AG08396 (cell line): Measurements from ENCODE around the gene PGAP3.
A peak's percentile ranks its signal among the peaks of the same experiment; 100 is the strongest.

ENCODE experiments used
- DNase-seq: peaks from one replicate; pipeline ENCODE4 v3.0.0; 2012; ENCODE audit warnings: low spot score, mixed read lengths

The PGAP3 gene

DNA sequence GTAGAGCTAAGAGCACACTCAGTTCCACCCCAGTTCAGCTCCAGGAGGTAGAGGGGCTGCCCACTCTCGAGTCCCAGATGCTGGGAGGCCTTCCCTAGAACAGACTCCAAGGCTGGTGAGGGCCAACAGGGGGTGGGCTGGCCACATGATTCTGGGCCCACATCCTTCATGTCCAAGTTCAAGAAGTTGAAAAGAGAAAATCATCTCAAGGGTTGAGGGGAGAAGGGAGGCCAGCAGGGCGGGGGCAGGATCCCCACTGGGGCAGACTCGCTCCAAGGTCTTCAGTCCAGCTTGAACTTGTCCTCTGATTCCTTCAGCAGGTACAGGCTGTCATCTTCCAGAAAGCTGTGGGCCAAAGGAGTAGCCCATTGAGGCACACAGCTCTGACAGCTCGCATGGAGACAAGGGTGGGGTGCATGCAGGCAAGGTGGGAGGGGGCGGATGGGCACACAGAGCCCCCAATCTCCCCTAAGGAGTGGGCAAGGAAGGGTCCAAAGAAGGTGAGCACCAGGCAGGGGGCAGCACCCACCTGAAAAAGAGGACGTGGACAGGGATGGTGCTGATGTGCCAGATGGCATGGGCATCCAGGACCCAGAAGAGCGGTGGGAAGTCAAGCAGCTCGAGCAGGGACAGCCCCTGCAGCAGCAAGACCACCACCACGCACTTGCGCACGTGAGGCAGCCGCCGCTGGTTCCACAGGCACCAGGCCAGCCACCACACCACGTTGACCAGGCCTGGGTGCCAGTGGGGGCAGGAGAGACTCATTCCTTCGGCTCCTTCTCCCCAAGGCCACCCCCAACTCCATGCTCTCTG is 15.1 kb downstream of the PGAP3 start:
- no peak for DNase-seq

DNA sequence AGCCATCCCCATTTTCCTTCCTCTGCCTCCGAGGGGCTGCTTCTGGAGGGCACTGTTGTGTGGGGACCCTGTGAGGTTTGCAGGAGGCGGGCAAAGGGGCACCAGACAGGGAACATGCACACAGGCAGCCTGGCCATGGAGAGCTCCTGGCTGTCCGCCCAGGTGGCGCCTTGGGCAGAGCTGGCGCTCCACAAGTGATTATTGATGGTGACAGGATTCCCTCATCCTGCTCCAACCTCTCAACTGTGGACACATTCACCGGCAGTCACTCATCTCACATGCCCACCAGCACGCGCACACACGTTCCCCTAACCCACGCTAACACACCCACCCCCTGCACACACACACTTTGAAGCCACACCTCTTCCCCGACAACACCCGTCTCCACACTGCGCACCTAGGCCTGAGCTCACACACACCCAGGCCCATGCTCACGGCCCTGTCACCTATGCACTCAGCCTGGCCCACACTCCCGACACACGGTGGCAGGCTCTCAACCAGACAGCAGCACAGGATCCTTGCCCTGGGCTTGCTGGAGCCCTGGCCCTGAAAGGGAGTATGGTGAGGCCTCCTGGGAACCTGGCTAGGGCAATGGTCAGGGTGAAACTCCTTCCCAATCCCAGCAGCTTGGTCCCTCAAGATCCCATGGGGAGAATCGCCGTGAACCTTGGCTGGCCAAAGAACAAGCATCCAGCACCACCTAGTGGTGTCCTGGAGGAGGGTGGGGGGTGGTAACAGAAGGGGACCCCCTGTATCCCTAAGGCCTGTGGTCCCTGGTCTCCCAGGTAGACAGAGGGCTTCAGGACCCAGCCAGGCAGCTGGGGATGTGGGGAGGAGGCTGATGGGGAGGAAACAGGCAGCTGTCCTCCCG is 16.0 kb downstream of the PGAP3 start:
- DNase-seq: peak; percentile 74

DNA sequence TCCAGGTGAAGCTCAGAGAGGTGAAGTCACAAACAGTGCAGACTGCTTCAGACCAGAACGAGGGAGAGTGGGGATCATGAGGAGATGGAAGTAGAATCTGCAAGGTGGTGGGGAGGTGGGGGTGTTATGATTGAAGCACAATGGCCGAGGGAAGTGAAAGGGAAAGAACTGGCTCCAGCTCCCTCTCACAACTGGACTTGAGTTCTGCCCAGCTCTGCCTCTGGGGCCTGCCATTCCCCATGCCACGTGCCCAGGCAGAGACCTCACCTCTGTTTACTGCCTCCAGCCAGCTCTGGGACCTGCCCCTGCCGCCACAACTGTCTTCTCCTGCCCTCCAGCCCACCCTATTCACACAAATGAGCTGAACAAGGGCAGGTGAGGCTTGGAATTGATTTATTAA is 17.1 kb downstream of the PGAP3 start:
- DNase-seq: no peak

DNA sequence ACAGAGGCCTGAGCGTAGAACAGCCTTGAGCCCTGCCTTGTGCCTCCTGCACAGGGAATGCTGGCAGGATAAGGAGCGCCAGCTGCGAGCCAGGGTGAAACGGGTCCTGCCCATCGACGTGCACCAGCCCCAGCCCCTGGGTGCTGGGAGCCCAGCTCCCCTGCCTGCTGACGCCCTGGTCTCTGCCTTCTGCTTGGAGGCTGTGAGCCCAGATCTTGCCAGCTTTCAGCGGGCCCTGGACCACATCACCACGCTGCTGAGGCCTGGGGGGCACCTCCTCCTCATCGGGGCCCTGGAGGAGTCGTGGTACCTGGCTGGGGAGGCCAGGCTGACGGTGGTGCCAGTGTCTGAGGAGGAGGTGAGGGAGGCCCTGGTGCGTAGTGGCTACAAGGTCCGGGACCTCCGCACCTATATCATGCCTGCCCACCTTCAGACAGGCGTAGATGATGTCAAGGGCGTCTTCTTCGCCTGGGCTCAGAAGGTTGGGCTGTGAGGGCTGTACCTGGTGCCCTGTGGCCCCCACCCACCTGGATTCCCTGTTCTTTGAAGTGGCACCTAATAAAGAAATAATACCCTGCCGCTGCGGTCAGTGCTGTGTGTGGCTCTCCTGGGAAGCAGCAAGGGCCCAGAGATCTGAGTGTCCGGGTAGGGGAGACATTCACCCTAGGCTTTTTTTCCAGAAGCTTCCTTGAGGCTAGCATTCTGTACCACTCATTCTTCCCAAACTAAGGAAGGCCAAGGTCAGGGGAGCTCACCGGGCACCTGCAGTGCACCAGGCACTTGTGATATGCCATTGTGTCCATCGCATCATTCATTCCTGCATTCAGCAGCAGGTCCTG is 17.7 kb downstream of the PGAP3 start:
- no peak for DNase-seq

DNA sequence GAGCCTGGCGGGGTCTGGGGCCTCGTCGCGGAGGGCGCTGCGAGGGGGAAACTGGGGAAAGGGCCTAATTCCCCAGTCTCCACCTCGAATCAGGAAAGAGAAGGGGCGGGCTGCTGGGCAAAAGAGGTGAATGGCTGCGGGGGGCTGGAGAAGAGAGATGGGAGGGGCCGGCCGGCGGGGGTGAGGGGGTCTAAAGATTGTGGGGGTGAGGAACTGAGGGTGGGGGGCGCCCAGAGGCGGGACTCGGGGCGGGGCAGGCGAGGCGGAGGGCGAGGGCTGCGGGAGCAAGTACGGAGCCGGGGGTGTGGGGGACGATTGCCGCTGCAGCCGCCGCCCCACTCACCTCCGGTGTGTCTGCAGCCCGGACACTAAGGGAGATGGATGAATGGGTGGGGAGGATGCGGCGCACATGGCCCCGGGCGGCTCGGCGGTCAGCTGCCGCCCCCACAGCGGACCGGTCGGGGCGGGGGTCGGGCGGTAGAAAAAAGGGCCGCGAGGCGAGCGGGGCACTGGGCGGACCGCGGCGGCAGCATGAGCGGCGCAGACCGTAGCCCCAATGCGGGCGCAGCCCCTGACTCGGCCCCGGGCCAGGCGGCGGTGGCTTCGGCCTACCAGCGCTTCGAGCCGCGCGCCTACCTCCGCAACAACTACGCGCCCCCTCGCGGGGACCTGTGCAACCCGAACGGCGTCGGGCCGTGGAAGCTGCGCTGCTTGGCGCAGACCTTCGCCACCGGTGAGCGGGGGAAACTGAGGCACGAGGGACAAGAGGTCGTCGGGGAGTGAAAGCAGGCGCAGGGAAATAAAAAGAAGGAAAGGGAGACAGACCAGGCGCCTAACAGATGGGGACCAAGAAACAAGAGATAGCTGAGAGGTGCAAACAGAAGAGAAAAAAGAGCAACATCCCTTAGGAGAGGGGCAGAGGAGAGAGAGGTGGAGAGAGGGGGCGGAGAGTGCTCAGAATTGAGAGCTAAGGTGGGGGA is 19.6 kb downstream of the PGAP3 start, which contains the start of gene PNMT:
Gene PNMT, plus strand, starts transcription at position 509 of the 980 bp plus-strand sequence. Its CDS starts 23 bp downstream, at position 532.
- peak; percentile 82 for DNase-seq

DNA sequence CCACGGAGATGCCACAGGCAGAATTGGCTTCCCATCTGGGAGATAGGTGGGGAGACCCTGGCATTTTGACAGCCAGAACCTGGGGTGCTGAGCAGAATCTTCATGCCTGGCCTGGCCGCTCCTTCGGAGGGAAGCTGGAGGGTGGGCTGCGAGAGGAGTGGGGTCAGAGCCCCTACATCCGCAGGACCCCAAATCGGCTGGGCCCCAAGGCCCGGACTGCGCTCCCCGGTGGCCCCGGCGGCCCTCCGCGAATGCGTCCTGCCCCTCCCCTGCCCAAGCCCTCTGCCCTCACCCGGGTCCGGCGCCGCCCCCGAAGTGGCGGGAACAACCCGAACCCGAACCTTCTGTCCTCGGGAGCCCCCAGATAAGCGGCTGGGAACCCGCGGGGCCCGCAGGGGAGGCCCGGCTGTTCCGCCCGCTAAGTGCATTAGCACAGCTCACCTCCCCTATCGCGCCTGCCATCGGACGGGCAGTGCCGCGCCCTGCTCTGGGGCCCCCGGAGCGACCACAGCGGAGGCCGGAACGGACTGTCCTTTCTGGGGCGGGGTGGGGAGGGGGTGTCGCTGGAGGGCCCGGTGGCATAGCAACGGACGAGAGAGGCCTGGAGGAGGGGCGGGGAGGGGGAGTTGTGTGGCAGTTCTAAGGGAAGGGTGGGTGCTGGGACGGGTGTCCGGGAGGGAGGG is 20.5 kb downstream of the PGAP3 start:
- no peak for DNase-seq

DNA sequence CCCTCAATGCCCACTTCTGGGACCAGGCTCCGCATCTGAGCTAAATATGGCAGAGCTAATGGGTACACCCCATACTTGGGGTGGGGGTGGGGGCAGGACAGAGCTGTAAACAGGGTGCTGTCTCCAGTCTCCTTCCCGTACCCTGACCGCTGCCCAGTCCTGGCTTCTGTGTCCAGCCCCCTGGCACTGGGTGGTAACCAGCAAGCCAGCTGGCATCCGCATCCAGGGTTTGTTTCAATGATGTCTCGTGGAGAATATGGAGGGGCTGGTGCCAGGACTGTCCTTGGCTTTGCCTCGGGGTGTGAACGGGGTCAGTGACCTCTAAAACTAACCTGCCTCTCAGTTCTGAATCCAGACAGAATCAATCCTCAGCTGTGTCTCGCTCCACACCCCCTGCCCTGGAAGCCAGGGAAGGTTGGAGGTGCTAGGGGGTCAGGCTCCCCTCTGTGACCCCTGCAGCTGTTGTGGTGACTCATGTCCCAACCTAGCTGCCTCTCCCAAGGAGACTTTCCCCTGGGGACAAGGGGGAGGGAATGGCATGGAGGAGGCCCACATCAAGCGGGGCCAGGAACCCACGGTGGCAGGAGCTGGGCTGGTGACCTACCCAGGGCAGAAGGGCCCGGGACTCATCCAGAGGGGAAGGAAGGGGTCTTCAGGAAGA is 21.1 kb downstream of the PGAP3 start:
- DNase-seq: no peak

GRCh38 chr17:39666231-39666600 is 21.6 kb downstream of the PGAP3 start:
- DNase-seq: no peak

DNA sequence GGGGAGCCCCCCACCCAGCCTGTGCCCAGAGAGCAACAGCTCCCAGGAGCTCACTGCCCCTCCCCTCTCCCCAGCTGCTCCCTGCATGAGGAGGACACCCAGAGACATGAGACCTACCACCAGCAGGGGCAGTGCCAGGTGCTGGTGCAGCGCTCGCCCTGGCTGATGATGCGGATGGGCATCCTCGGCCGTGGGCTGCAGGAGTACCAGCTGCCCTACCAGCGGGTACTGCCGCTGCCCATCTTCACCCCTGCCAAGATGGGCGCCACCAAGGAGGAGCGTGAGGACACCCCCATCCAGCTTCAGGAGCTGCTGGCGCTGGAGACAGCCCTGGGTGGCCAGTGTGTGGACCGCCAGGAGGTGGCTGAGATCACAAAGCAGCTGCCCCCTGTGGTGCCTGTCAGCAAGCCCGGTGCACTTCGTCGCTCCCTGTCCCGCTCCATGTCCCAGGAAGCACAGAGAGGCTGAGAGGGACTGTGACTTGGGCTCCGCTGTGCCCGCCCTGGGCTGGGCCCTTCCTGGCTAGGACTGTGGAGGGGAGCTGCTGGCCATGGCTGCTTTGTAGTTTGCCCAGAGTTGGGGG is 22.1 kb downstream of the PGAP3 start:
- DNase-seq: no peak

- DNase-seq: no peak
Measured at GRCh38 chr17:39664581-39665561, 23.0 kb downstream of the PGAP3 start, which contains the start of gene TCAP. TCAP (plus strand) TSS chr17:39665349; CDS start chr17:39665360, 11 bp downstream.

- peak; percentile 69 for DNase-seq
Measured at GRCh38 chr17:39663688-39664580, 23.9 kb downstream of the PGAP3 start.

DNA sequence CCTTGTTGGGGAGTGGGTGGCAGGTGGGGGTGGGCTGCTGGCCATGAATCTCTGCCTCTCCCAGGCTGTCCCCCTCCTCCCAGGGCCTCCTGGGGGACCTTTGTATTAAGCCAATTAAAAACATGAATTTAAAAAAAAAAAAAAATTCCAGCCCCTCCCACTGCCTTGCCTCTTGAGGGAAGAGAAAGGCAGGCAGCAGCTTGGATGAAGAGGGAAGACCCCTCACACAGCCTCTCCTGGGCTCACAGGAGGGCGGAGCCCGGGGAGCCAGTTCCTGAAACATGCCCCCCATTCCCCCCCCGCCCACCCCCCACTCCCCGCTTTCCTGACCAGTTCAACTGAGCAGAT is 24.5 kb downstream of the PGAP3 start:
- DNase-seq: no peak

- no peak for DNase-seq
Measured at GRCh38 chr17:39662551-39663339, 25.1 kb downstream of the PGAP3 start.

DNA sequence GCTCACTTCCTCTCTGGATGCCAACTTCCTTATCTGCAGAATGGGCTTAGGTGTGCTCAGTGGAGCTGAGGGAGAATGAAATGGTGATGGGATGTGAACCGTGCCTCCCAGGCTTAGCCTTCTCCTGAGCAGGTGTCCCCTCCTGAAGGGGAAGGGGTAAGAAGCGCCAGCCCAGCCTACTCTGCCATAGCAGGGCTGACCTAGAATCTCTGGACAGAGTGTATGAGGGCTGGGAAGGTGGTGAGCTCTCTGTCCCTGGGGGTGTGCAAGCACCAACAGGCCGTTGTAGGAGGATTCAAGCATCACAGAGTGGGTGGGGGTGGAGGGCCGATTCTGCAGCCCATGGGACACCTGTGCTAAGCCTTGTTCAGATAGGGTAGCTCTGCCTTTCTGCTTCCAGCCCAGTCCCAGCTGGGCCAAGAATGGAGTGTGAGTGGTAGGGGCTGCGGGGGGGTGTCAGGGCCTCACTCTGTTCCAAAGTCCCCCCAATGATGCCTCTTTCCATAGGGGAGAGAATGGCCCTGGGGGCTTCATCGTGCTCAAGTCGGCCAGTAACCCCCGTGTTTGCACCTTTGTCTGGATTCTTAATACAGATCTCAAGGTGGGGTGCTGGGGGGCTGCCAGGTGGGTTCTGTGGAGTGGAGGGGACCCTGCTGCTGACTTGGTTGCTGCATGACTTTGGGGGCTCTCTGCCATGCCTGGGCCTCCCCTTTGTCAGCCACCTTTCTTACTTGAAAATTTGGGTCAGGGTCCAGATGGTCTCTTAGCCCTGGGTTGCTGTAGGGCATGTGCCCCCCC is 25.9 kb downstream of the PGAP3 start:
- DNase-seq: no peak
